Loucy (cell line): ENCODE data around the gene PRKCG.

Source experiments
- H2AFZ ChIP-seq: fragments of 200-600 bp; sonication (generic); 2 replicates; pipeline ENCODE4 v1.6.0; 2016; ENCODE audit warnings: antibody characterized with exemption, mild to moderate bottlenecking, low read length, moderate library complexity
- H3F3A ChIP-seq: fragments of 200-600 bp; 2 replicates; pipeline ENCODE4 v1.6.0; 2016; ENCODE audit warnings: antibody characterized with exemption, low read depth, mild to moderate bottlenecking
- H3K27me3 ChIP-seq: fragments of 200-600 bp; sonication (generic); 2 replicates; pipeline ENCODE4 v1.6.1; 2014; ENCODE audit warnings: low read length, mild to moderate bottlenecking; ENCODE audit not compliant: insufficient read depth, poor library complexity, severe bottlenecking
- H3K36me3 ChIP-seq: fragments of 200-600 bp; sonication (generic); 2 replicates; pipeline ENCODE4 v1.6.1; 2016; ENCODE audit warnings: low read length; ENCODE audit not compliant: insufficient read depth
- H3K4me1 ChIP-seq: fragments of 200-600 bp; sonication (generic); 2 replicates; pipeline ENCODE4 v1.5.1; 2014; ENCODE audit warnings: low read length, mild to moderate bottlenecking; ENCODE audit not compliant: insufficient read depth, poor library complexity, severe bottlenecking
- H3K4me2 ChIP-seq: fragments of 200-600 bp; sonication (generic); 2 replicates; pipeline ENCODE4 v1.6.0; 2014; ENCODE audit warnings: antibody characterized with exemption, low read length, low read depth, mild to moderate bottlenecking; ENCODE audit not compliant: poor library complexity, severe bottlenecking
- H3K4me3 ChIP-seq: fragments of 200-600 bp; sonication (generic); 2 replicates; pipeline ENCODE4 v1.5.1; 2014; ENCODE audit warnings: low read length, mild to moderate bottlenecking, mixed read lengths; ENCODE audit not compliant: poor library complexity, severe bottlenecking
- H3K79me2 ChIP-seq: fragments of 200-600 bp; sonication (generic); 2 replicates; pipeline ENCODE4 v1.6.1; 2014; ENCODE audit warnings: low read length; ENCODE audit not compliant: insufficient read depth
- H3K9ac ChIP-seq: fragments of 200-600 bp; sonication (generic); 2 replicates; pipeline ENCODE4 v1.6.0; 2014; ENCODE audit warnings: mild to moderate bottlenecking, low read depth, low read length, moderate library complexity; ENCODE audit not compliant: poor library complexity, severe bottlenecking
- H3K9me2 ChIP-seq: fragments of 200-600 bp; sonication (generic); replicated peaks from 2 replicates; pipeline ENCODE4 v1.6.1; 2016; ENCODE audit warnings: low read depth, low read length, mixed read lengths
- H3K9me3 ChIP-seq: fragments of 200-600 bp; sonication (generic); 2 replicates; pipeline ENCODE4 v1.6.1; 2014; ENCODE audit warnings: mild to moderate bottlenecking, antibody characterized with exemption, low read length, low read depth; ENCODE audit not compliant: insufficient read depth
- H4K20me1 ChIP-seq: fragments of 200-600 bp; sonication (generic); 2 replicates; pipeline ENCODE4 v1.6.0; 2014; ENCODE audit warnings: antibody characterized with exemption, low read length, mild to moderate bottlenecking; ENCODE audit not compliant: insufficient read depth, poor library complexity, severe bottlenecking
- CTCF ChIP-seq: fragments of 200-600 bp; sonication (generic); conservative IDR thresholded peaks from 2 replicates; pipeline ENCODE4 v1.5.1; 2014; ENCODE audit warnings: mild to moderate bottlenecking, antibody characterized with exemption, low read length
- EZH2phosphoT487 ChIP-seq: fragments of 200-600 bp; IDR thresholded peaks from 2 replicates; pipeline ENCODE4 v1.6.1; 2018; ENCODE audit warnings: antibody characterized with exemption, mild to moderate bottlenecking, moderate library complexity, borderline replicate concordance

Gene PRKCG

GRCh38 chr19:53865918-53866864 is 15.8 kb upstream of the PRKCG start:
- Histone ChIP-seq H3K36me3 (no peaks in the 10 kb centered on the region), H3K9me2 (no peaks in the 10 kb centered on the region), H3K4me3 (peak overlapping the region; percentile 77), H3F3A (no peaks in the 10 kb centered on the region), H3K27me3 (peaks cover 3% of the 10 kb centered on the region), H3K9ac (peak overlapping the region; percentile 66), H3K9me3 (no peaks in the 10 kb centered on the region), H4K20me1 (peaks cover 29% of the 10 kb centered on the region), H2AFZ (peak overlapping the region; percentile 81), H3K4me2 (peak overlapping the region; percentile 90), H3K4me1 (peaks cover 35% of the 10 kb centered on the region), H3K79me2 (peaks cover 37% of the 10 kb centered on the region)
- TF ChIP-seq CTCF: no peak
- TF ChIP-seq EZH2phosphoT487: no peak

- peaks cover 39% of the 10 kb centered on the region for H3K4me1 ChIP-seq
- peaks cover 43% of the 10 kb centered on the region for H3K79me2 ChIP-seq
- peak overlapping the region; percentile 66 for H3K9ac ChIP-seq
- peak overlapping the region; percentile 90 for H3K4me2 ChIP-seq
- H4K20me1 ChIP-seq: peaks cover 35% of the 10 kb centered on the region
- no peaks in the 10 kb centered on the region for H3K9me2 ChIP-seq
- TF ChIP-seq EZH2phosphoT487: no peak
- TF ChIP-seq CTCF: no peak
- no peaks in the 10 kb centered on the region for H3F3A ChIP-seq
- H3K9me3 ChIP-seq: no peaks in the 10 kb centered on the region
- H2AFZ ChIP-seq: no peak overlapping the region
- H3K27me3 ChIP-seq: peaks cover 3% of the 10 kb centered on the region
- no peaks in the 10 kb centered on the region for H3K36me3 ChIP-seq
- H3K4me3 ChIP-seq: peak overlapping the region; percentile 77
Observed at GRCh38 chr19:53866865-53867224, 15.2 kb upstream of the PRKCG start.

- peak within 1 kb of the TSS; percentile 90 for H3K4me2 ChIP-seq
- no peaks in the 10 kb centered on the region for H3K9me2 ChIP-seq
- peak within 1 kb of the TSS; percentile 84 for H3K4me3 ChIP-seq
- no peaks in the 10 kb centered on the region for H3K36me3 ChIP-seq
- no peaks in the 10 kb centered on the region for H3K9me3 ChIP-seq
- H3K79me2 ChIP-seq: peaks cover 50% of the 10 kb centered on the region
- H3K9ac ChIP-seq: peak within 1 kb of the TSS; percentile 98
- peaks cover 39% of the 10 kb centered on the region for H3K4me1 ChIP-seq
- TF ChIP-seq EZH2phosphoT487: no peak
- TF ChIP-seq CTCF: no peak
- peaks cover 39% of the 10 kb centered on the region for H4K20me1 ChIP-seq
- peak within 1 kb of the TSS; percentile 79 for H2AFZ ChIP-seq
- H3F3A ChIP-seq: no peaks in the 10 kb centered on the region
- peaks cover 3% of the 10 kb centered on the region for H3K27me3 ChIP-seq
Observed at GRCh38 chr19:53867225-53868090, 14.5 kb upstream of the PRKCG start, which contains the start of gene MYADM. Gene MYADM (plus strand): TSS chr19:53867883. CDS start chr19:53873530, 5,647 bp downstream.
